IgD-negative memory B cell (primary cell): ENCODE results near the gene ANGPTL5. TPM values are rescaled to one million over a fixed set of nuclear protein-coding genes. Genes with fewer than 3 reads are reported as not detected.
"Not testable (repeated sequence)": the region's sequence is repeated elsewhere in the genome, so short reads cannot be mapped to it uniquely, and the experiment has no call there.

Experiments
- H3K27ac Mint-ChIP-seq, 3 donors: one replicate each; pipeline ENCODE4 v1.8.0; 2020 to 2022; ENCODE audit warnings: mild to moderate bottlenecking in 3 of 3, mixed read lengths in 3 of 3, moderate library complexity in 1 of 3
- H3K27me3 Mint-ChIP-seq: one replicate; pipeline ENCODE4 v1.8.0; 2021; ENCODE audit warnings: mixed read lengths
- H3K36me3 Mint-ChIP-seq: one replicate; pipeline ENCODE4 v1.8.0; 2020; ENCODE audit warnings: mild to moderate bottlenecking, mixed read lengths
- H3K4me1 Mint-ChIP-seq, 3 donors: one replicate each; pipeline ENCODE4 v1.8.0; 2020 to 2022; ENCODE audit warnings: mixed read lengths in 3 of 3, mild to moderate bottlenecking in 1 of 3
- H3K4me3 Mint-ChIP-seq, 4 donors: one replicate each; pipeline ENCODE4 v1.8.0; 2020 to 2022; ENCODE audit warnings: mild to moderate bottlenecking in 4 of 4, mixed read lengths in 4 of 4, moderate library complexity in 3 of 4
- H3K9me3 Mint-ChIP-seq, 3 donors: one replicate each; pipeline ENCODE4 v1.8.0; 2020 to 2021; ENCODE audit warnings: mixed read lengths in 3 of 3, mild to moderate bottlenecking in 1 of 3
- polyA plus RNA-seq: library from polyadenylated mRNA; unstranded; fragments of 300-500 nt; fragmentation: Illumina TruSeq; gene quantifications from one replicate; pipeline ENCODE4 v1.2.3, GENCODE V29; 2021

ANGPTL5 gene
- polyA plus RNA-seq, 1 donor from 2014 or later, result not detected

- no peak overlapping the region for H3K27ac Mint-ChIP-seq
- no peaks in the 10 kb centered on the region for H3K36me3 Mint-ChIP-seq
- no peaks in the 10 kb centered on the region for H3K27me3 Mint-ChIP-seq
- no peaks in the 10 kb centered on the region for H3K4me1 Mint-ChIP-seq
- no peak overlapping the region for H3K4me3 Mint-ChIP-seq
- peaks cover 0 to 5% (median 0%) of the 10 kb centered on the region in 3 donors for H3K9me3 Mint-ChIP-seq
Measured at GRCh38 chr11:101866619-101867491, 49.5 kb downstream of the ANGPTL5 start.

GRCh38 chr11:101864098-101864497 lies 52.2 kb downstream of the ANGPTL5 start:
- Mint-ChIP-seq H3K4me3 (no peak overlapping the region), H3K27ac (no peak overlapping the region), H3K9me3 (peaks cover 0 to 5% (median 0%) of the 10 kb centered on the region in 3 donors), H3K4me1 (peaks cover 0 to 2% (median 0%) of the 10 kb centered on the region in 3 donors), H3K27me3 (no peaks in the 10 kb centered on the region), H3K36me3 (no peaks in the 10 kb centered on the region)

GRCh38 chr11:101863361-101863760 lies 53.0 kb downstream of the ANGPTL5 start:
- Mint-ChIP-seq H3K27me3 (no peaks in the 10 kb centered on the region), H3K9me3 (peaks cover 0 to 5% (median 0%) of the 10 kb centered on the region in 3 donors), H3K36me3 (no peaks in the 10 kb centered on the region), H3K27ac (no peak overlapping the region), H3K4me3 (no peak overlapping the region), H3K4me1 (peaks cover 0 to 2% (median 0%) of the 10 kb centered on the region in 3 donors)

- Mint-ChIP-seq H3K36me3 (no peaks in the 10 kb centered on the region), H3K9me3 (peaks cover 0 to 5% (median 0%) of the 10 kb centered on the region in 3 donors), H3K4me1 (peaks cover 0 to 2% (median 0%) of the 10 kb centered on the region in 3 donors), H3K27me3 (no peaks in the 10 kb centered on the region), H3K27ac (no peak overlapping the region), H3K4me3 (no peak overlapping the region)
Measured at GRCh38 chr11:101862391-101863233, 53.7 kb downstream of the ANGPTL5 start.

- H3K4me3 Mint-ChIP-seq, result no peak overlapping the region
- peaks cover 0 to 2% (median 0%) of the 10 kb centered on the region in 3 donors for H3K4me1 Mint-ChIP-seq
- H3K9me3 Mint-ChIP-seq, result peaks cover 0 to 5% (median 0%) of the 10 kb centered on the region in 3 donors
- no peak overlapping the region for H3K27ac Mint-ChIP-seq
- H3K36me3 Mint-ChIP-seq, result no peaks in the 10 kb centered on the region
- H3K27me3 Mint-ChIP-seq, result no peaks in the 10 kb centered on the region
Measured at GRCh38 chr11:101860696-101861427, 55.5 kb downstream of the ANGPTL5 start.

- not testable (repeated sequence) for H3K27ac Mint-ChIP-seq, H3K36me3 Mint-ChIP-seq, H3K4me1 Mint-ChIP-seq, H3K9me3 Mint-ChIP-seq, H3K27me3 Mint-ChIP-seq, H3K4me3 Mint-ChIP-seq
Measured at GRCh38 chr11:101852260-101852659, 64.1 kb downstream of the ANGPTL5 start.

GRCh38 chr11:101848262-101848661 lies 68.1 kb downstream of the ANGPTL5 start:
- Mint-ChIP-seq H3K36me3 (peaks cover 2% of the 10 kb centered on the region), H3K27me3 (peaks cover 4% of the 10 kb centered on the region), H3K9me3 (peaks cover 0 to 4% (median 0%) of the 10 kb centered on the region in 3 donors), H3K4me1 (peaks cover 2 to 5% (median 4%) of the 10 kb centered on the region in 3 donors), H3K27ac (no peak overlapping the region), H3K4me3 (no peak overlapping the region)

GRCh38 chr11:101844608-101845007 lies 71.7 kb downstream of the ANGPTL5 start:
- H3K36me3 Mint-ChIP-seq, result no peaks in the 10 kb centered on the region
- peaks cover 2 to 5% (median 4%) of the 10 kb centered on the region in 3 donors for H3K4me1 Mint-ChIP-seq
- peak overlapping the region in 1 of 4 donors; percentile 33 for H3K4me3 Mint-ChIP-seq
- peak overlapping the region in 1 of 3 donors; percentile 59 for H3K27ac Mint-ChIP-seq
- H3K27me3 Mint-ChIP-seq, result no peaks in the 10 kb centered on the region
- H3K9me3 Mint-ChIP-seq, result peaks cover 0 to 10% (median 0%) of the 10 kb centered on the region in 3 donors

GRCh38 chr11:101840704-101841103 lies 75.6 kb downstream of the ANGPTL5 start:
- Mint-ChIP-seq H3K36me3 (no peaks in the 10 kb centered on the region), H3K9me3 (peaks cover 2 to 10% (median 2%) of the 10 kb centered on the region in 3 donors), H3K4me3 (no peak overlapping the region), H3K27me3 (peaks cover 3% of the 10 kb centered on the region), H3K27ac (no peak overlapping the region), H3K4me1 (peaks cover 2 to 5% (median 4%) of the 10 kb centered on the region in 3 donors)

Other genes starting within 250 kb of the ANGPTL5 start
- gene CEP126, start 1.5 kb downstream of the ANGPTL5 start, polyA plus RNA-seq, result 0.50 TPM
- gene CFAP300, start 130.9 kb upstream of the ANGPTL5 start, polyA plus RNA-seq, result not detected
- not detected for gene YAP1, start 193.9 kb upstream of the ANGPTL5 start, polyA plus RNA-seq